Ramos (cell line): ENCODE measurements around the gene TNFRSF12A.

Source experiments
- in situ Hi-C: fragments of 300-500 bp; cut with MboI; formaldehyde crosslinking; loops from one replicate; pipeline ENCODE4 v1.14.3; 2022; ENCODE audit warnings: low sequenced_read_pairs; ENCODE audit not compliant: unreplicated experiment

TNFRSF12A gene

DNA sequence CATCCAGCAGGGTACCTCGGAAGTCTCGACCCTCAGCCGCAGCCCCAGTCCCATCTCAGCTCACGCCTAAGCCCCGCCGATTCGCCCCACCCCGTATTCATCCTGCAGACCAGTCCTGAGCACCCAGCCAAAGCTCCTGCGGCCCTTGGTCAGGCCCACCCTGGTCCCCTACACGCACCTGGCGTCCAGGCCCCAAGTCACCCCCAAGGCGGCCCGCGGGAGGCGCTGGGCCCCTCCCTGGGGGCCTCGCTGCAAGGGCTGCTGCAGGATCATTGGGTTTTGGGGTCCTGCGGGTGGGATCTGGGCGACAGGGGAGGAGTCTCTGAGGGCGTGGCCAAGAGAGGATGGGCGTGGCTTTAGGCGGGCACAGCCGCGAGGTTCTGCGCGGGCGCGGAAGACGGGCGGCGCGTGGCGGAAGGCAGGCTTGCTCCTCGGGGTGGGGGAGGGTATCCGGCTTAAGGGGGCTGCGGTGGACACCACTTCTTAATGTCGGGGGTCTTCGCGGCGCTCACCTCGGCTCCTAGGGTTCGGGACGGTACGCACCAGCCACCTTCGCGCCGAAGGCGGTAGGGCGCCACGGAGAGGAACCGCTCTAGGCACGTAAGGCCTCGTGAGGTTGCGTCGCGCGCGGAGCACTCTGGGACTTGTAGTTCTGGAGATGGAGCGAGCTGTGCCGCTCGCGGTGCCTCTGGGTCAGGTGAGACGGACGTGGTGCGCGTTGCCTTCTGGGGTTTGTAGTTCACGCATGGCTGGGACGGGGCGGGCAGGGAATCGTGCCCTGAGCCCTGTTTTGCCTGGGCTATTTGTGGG lies 3.7 kb downstream of the TNFRSF12A start, which contains the start of the genes HCFC1R1 and THOC6:
TSS of gene HCFC1R1 (minus strand) at position 274 of the 810 bp plus-strand sequence. CDS start at position 273, 1 bp downstream.
TSS of gene THOC6 (plus strand) at position 367 of the 810 bp plus-strand sequence. CDS start at position 659, 292 bp downstream.
- in situ Hi-C loops = no loop called here

DNA sequence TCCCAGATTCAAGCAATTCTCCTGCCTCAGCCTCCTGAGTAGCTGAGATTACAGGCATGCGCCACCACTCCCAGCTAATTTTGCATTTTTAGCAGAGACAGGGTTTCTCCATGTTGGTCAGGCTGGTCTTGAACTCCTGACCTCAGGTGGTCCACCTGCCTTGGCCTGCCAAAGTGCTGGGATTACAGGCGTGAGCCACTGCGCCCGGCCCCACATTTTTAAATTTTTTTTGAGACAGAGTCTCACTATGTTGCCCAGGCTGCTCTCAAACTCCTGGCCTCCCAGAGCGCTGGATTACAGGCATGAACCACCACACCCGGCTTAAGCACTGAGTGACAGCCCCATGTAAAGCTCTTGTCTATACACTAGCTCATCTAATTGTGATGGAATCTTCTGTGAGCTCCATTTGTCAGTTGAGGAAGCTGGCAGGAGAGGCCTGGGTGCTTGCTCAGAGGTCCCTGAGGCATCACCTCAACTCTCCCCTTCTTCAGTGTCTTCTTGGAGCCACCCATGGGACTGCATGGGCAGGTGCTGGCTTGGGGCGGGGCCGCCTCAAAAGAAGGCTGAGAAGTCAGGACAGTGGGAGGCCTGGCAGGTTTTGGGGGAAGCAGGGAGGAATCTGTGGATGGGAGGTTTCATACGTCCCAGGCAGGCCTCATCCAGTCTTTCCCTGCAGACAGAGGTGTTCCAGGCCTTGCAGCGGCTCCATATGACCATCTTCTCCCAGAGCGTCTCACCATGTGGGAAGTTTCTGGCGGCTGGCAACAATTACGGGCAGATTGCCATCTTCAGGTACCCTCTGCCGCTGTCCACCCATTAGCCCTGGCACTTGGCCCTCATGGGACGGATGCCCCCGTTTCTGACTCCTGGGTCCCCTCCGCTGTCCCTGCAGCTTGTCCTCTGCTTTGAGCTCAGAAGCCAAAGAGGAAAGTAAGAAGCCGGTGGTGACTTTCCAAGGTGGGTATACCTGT lies 5.1 kb downstream of the TNFRSF12A start:
- in situ Hi-C loops = no loop called here

DNA sequence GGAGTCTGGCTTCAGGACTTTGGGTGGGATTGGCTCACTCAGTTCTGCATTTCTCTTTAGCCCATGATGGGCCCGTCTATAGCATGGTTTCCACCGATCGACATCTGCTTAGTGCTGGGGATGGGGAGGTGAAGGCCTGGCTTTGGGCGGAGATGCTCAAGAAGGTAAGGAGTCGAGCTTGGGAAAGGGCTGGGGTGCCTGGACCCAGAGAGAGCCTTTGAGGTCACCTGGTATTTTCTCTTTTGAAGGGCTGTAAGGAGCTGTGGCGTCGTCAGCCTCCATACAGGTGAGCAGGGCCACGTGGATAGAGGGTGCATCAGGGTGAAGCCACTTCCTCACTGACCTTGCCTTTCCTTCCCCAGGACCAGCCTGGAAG lies 5.8 kb downstream of the TNFRSF12A start:
- in situ Hi-C loops = no loop called here

DNA sequence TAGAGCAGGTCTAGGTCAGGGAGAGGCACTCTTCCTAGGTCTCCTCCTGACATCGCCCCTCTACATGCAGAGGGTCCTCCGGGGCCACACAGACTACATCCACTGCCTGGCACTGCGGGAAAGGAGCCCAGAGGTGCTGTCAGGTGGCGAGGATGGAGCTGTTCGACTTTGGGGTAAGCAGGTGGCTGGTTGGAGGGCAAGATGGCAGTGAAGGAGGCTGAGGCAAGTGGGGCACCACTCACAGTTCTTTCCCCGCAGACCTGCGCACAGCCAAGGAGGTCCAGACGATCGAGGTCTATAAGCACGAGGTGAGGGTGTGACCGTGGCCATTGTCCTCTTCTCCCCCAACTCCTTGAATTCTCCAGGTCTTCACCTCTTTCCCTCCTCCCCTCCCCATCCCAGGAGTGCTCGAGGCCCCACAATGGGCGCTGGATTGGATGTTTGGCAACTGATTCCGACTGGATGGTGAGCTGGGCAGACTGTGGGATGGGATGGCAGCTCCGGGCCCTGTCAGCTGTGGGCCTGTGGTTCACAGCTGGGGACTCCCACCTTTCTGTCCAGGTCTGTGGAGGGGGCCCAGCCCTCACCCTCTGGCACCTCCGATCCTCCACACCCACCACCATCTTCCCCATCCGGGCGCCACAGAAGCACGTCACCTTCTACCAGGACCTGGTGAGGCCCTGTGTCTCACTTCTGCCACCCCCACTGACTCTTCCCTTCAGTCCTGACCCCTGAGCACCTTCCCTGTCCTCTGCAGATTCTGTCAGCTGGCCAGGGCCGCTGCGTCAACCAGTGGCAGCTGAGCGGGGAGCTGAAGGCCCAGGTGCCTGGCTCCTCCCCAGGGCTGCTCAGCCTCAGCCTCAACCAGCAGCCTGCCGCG lies 6.7 kb downstream of the TNFRSF12A start:
- in situ Hi-C loops = no loop called here

DNA sequence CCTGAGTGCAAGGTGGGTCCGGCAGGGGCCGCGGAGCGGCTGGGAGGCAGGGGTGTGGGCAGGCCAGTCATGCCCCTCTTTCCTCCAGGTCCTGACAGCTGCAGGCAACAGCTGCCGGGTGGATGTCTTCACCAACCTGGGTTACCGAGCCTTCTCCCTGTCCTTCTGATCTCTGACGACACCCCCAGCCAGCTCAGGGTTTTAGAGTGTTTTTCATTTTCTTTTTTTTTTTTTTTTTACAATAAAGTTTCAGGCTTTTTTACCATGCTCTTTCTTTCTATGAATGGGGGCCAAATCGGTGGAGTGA lies 7.3 kb downstream of the TNFRSF12A start:
- in situ Hi-C loops = no loop called here

DNA sequence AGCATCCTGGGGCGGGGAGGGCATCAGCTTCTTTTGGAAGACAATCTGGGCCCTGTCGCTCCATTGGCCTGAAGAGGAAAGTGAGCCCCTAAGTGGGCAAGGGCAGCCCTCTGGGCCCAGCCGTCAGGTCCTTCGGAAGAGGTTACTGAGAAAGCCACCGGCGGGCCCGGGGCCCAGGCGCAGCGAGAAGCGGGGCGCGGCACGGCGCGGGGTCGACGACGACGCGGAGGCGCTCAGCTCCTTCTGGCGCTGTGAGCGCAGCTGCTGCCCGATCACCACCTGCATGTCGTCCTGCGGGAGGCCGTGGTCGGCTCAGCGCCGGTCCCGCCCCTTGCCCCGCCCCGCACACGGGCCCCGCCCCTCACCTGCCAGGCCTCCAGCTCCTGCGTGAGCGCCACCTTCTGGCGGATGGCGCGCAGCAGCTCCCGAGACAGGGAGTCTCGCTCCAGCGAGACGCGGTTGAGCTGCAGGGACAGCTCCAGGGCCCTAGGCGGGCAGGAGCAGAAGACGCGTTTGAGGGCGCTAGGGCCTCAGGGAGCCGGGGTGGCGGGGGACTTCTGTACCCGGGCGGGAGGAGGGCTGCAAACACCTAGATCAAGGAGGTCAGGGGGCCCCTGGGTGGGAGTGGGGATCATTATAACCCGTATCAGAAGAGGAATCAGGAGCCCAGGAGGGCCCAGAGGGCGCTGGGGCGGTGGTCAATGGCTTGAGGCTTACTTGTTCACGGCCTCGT lies 8.0 kb downstream of the TNFRSF12A start:
- in situ Hi-C loops = no loop called here

DNA sequence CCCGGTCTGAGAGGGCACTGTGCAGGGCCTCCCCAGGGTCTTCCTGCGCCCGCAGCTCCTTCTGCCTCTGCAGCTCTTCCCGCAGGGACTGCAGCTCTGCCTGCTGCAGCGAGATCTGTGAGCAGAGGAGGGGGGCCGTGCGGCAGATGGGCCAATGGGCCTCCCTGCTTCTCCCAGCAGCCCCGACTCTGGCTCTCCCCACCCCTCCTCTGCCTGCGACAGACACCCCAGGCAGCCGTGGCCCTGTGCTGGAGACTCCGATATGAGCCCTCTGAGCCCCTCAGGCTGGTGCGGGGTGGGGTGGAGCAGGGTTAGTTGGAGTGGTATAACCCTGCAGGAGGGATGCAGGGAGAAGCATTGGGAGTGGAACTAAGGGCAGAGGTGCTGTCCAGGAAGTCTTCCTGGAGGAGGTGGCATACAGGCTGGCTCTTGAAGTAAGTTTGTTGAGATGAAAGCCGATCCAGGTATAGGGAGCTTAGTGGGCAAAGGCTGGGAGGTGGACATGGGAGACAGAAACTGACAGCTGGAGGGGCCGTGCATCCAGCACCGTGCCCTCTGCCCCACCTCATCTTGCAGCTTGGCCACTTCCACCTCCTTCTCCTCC lies 8.7 kb downstream of the TNFRSF12A start:
- in situ Hi-C loops = no loop called here

DNA sequence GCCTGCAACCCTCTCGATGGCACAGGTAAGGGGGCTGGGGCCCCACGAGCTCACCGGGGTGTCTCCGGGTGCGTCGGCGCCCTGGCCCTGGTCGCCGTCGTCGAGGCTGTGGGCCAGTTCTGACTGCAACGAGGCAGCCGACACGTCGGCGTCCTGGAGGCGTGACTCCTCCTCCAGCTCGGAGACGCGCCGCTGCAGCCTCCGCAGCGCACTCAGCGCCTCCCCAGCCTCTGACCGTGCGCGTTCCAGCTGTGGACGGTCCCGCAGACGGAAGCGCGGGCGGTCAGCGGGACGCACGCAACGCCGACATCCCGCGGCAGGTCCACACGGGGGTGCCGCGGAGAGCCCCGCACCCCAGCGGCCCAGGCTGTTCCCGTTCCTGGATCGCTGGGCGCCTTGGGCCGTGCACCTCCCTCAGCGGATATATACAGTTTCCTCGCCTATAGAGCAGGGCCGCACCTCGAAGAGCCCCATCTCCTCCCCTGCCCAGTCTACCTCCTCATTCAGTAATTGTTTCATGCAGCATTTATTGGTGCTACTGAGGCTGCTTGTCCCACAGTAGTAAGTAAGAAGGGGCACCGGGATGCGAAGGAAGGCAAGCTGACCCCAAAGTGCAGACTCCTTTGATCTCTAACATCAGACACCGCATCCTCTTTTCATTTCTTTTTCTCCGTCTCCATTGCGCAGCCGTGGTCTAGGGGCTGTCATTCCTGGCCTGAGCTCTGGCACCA lies 9.5 kb downstream of the TNFRSF12A start:
- in situ Hi-C loops = no loop called here

DNA sequence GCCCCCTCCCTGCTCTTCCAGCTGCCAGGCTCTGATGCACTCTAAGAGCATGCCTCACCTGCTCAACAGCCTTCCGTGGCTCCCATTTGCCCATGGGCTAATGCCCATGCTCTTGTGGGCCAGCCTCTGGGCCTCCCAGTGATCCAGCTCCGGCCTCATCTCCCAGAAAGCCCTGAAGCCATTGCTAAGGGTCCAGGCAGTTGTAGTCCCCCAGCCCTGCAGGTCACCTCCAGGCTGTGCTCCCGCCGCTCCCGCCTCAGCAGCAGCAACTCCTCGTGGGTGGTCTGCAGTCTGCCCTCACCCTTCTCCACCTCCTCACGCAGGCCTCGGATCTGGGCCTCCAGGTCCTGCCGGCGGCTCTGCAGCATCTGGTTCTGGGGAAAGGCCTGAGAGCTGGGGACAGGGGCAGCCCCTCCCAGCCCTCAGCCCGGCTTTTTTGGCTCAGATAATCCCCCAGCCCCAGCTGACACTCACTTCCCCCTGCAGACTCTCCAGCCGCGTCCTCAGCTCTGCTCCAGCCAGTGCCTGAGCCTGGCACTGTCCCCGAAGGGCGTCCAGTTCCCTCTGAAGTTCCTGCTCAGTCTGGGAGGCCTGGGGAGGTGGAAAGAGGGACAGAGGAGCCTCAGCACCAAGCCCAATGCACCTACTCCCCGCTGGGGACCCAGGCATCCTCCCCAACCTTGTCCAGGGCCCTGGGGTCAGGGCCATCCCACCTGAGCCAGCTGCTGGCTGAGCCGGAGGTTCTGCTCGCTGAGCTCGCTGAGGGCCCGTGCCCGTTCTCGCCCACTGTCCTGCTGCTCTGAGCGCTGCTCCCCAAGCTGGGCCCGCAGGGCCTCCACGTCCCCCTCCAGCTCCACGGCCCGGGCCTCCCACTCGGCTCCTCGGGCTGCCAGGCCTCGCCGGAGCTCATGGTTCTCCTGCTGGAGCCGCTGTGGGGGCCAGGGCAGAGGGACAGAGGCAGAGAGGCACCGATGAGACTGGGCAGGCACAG lies 10.3 kb downstream of the TNFRSF12A start:
- in situ Hi-C loops = no loop called here

DNA sequence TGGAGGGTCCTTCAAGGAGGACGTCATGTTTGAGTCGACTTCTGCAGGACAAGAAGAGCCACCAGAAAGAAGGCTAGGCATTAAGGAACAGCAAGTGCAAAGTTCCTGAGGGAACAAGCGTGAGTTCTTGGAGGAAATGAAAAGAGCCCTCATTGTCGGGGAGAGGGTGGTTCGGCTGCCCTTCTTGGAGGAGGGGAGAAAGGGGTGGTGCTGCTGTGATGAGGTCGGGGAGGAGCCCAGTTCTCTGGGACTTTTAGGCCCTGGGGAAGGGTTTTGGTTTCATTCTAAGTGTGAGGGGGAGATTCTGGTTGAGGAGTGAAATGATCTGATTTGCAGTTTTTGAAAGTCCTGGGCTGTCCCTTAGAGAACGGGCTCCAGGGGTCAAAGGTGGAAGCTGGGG lies 12.5 kb downstream of the TNFRSF12A start:
- in situ Hi-C loops = no loop called here

DNA sequence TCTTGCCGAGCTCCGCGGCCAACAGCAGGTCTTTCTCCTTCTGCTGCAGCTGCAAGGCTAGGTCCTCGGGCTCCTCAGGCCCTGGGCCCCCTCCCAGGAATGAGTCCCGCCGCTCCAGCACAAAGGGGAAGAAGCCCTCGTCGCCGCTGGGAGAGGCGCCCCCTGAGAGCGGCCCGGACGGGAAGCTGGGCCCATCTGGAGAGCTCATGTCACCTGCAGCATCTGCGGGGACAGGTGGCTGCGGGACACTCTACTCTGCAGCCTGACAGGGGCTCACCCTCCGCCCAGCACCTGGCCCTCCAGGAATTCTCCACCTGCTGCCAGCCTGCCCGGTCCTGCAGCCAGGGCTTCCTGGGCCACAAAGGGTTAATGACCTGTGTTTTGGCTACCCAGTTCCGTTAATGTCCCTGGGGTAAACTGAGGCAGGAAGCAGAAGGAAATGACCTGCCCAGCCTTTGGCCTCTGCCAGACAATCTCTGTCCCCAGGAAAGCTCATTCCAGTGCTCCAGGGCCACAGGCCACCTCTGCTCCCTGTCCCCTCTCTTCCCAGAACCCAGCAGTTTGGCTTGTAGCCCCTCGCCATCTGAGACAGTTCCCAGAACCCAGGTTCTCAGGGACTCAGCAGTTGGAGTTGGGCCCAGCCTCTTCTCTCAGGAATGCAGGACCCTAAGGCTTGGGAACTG lies 15.3 kb downstream of the TNFRSF12A start:
- in situ Hi-C loops = no loop called here

DNA sequence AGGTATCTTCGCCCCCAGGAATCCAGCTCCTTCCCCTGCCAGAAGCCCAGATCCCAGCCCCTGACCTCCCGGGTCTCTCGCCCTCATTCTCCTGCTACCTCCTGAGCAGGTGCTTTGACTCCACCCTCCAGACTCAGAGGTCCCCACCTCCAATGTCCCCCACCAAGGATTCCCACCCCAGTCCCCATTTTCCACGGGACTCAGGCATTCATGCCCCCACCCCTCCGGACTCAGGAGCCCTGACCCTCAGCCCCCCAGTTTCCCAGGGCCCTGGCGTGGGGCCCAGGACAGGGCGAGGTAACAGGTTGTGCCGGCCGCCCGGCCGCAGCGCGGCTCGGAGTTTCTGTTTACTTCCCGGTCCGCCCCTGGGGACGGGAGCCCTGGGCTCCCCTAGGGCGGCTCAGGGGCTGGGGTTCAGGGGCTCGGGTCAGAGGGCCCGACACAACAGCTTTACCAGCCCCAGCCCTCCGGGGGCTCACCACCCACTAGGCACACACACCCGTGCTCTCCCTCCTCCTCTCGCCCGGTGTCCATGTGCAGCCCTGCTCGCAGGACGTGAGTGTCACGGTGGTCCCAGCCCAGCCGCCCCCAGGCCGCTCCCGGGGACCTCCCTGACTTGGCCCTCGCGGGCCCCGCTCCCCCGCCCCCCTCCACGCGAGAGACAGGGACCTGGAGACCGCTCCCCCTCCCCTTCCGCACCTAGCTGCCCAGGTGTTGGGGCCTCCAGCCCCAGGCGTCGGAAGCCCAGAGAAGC lies 16.0 kb downstream of the TNFRSF12A start:
- in situ Hi-C loops = no loop called here

DNA sequence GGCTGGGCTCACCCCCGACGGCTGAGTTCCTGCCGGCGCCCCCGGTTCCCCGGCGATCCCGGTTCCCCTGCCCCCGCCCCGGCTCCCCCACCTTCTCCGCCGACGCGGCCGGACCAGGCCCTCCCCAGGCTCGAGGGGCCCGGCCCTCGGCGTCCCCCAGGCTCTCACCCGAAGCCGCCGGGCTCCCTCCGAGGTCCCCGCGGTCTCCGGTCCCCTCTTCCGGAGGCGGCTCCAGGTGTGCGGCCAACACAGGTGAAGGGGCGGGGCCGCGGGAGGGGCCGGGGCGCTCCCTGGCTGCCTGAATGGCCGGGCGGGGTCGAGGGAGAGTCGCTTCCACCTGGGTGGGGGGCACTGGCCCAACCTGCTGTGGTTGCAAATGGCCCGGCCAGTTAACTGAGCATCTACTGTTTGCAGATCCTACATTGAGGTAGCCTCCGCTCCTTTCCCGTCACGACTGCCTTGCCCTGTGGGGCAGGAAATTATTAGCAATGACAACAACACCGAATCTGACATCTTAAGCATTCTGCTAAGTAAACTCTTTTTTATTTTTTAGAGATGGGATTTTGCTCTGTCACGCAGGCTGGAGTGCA lies 16.7 kb downstream of the TNFRSF12A start, which contains the start of gene BICDL2:
TSS of gene BICDL2 (minus strand) at position 219 of the 590 bp plus-strand sequence. CDS start 1,448 bp downstream, outside the sequence.
- in situ Hi-C loops = no loop called here

DNA sequence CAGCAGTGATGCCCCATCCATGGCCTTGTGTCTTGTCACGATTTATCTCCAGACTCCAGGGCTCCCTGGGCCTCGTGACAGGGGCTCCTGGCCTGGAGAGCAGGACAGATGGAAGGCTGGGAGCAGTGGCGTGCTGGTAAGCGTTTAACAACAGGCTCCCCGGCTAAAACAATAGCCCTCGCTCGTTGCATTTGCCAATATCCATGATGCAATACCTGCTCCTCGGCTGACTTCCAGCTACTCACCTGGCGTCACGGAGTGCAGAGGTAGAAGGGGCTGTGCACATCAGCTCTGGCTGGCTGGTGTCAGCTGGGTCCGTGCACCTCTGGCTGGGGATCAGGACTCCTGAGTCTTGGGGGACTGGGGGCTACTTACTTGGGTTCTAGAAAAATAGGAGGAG lies 18.1 kb downstream of the TNFRSF12A start:
- in situ Hi-C loops = no loop called here

DNA sequence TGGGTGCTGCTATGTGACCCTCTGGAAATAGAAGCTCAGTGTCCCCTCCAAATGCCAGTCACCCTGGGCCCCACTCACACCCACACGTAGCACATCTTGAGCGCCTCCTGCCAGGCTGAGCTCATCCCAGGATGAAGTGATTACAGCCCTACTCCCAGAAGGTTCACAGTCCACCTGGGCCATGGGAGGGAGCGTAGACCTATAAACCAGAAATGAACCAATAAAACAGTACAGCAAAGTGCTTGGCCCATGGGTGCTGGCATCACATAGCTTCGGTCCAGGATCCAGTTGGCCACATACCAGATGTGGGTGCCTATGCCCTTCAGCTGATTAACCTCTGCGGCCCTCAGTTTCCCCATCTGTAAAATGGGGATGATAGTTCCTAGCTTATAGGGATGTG lies 18.7 kb downstream of the TNFRSF12A start:
- in situ Hi-C loops = no loop called here

DNA sequence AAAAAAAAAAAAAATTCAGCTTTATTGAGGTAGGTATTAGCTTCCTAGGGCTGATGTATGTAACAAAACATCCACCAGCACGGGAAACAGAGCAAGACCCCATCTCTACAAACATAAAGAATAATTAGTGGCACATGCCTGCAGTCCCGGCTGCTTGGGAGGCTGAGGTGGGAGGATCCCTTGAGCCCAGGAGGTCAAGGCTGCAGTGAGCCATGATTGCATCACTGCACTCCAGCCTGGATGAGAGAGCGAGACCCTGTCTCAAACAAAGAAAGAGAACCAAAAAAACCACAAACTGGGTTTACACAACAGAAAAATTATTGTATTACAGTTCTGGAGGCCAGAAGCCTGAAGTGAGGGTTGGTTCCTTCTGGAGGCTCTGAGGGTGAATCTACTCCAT lies 22.2 kb downstream of the TNFRSF12A start:
- in situ Hi-C loops = no loop called here
